SK-N-SH treated with all-trans-retinoic acid at 6 μM for 48 hours (cell line): ENCODE results near the gene PCBP3.

Experiments used
- ATAC-seq: fragments of 200-7000 bp; cut with Tn5 transposase; 3 replicates; pipeline ENCODE4 v1.9.1; 2020; ENCODE audit warnings: mild to moderate bottlenecking, moderate library complexity
- ARNTL ChIP-seq: fragments of 450-650 bp; formaldehyde crosslinking; IDR thresholded peaks from 2 replicates; pipeline ENCODE4 v1.5.0; 2020; ENCODE audit warnings: low read depth, mild to moderate bottlenecking, moderate library complexity, borderline replicate concordance
- BACH2 ChIP-seq: fragments of 250-450 bp; sonication (Bioruptor Pico); IDR thresholded peaks from 2 replicates; pipeline ENCODE4 v1.9.0; 2021; ENCODE audit warnings: mild to moderate bottlenecking, borderline replicate concordance
- CSDC2 ChIP-seq: fragments of 250-450 bp; sonication (Bioruptor Pico); IDR thresholded peaks from 2 replicates; pipeline ENCODE4 v1.5.0; 2020; ENCODE audit warnings: mild to moderate bottlenecking, moderate library complexity
- ESRRG ChIP-seq: fragments of 250-450 bp; sonication (Bioruptor Pico); IDR thresholded peaks from 2 replicates; pipeline ENCODE4 v1.6.1; 2021; ENCODE audit warnings: mild to moderate bottlenecking
- GLIS3 ChIP-seq: fragments of 250-450 bp; sonication (Bioruptor Pico); IDR thresholded peaks from 2 replicates; pipeline ENCODE4 v1.5.0; 2020; ENCODE audit warnings: mild to moderate bottlenecking, moderate library complexity
- ISL1 ChIP-seq: fragments of 250-450 bp; sonication (Bioruptor Pico); IDR thresholded peaks from 2 replicates; pipeline ENCODE4 v2.1.2; 2022; ENCODE audit warnings: mild to moderate bottlenecking, moderate library complexity
- OSR1 ChIP-seq: fragments of 250-450 bp; sonication (Bioruptor Pico); IDR thresholded peaks from 2 replicates; pipeline ENCODE4 v1.8.0; 2022; ENCODE audit warnings: moderate library complexity, mild to moderate bottlenecking, inconsistent platforms
- PPARA ChIP-seq: fragments of 250-450 bp; sonication (Bioruptor Pico); IDR thresholded peaks from 2 replicates; pipeline ENCODE4 v1.5.0; 2020; ENCODE audit warnings: mild to moderate bottlenecking, borderline replicate concordance
- RARB ChIP-seq: fragments of 250-450 bp; sonication (Bioruptor Pico); IDR thresholded peaks from 2 replicates; pipeline ENCODE4 v1.8.0; 2021; ENCODE audit warnings: mild to moderate bottlenecking, moderate library complexity
- SNAI2 ChIP-seq: fragments of 250-450 bp; sonication (Bioruptor Pico); IDR thresholded peaks from 2 replicates; pipeline ENCODE4 v1.5.0; 2020; ENCODE audit warnings: mild to moderate bottlenecking, moderate library complexity
- TCF4 ChIP-seq: fragments of 250-450 bp; sonication (Bioruptor Pico); IDR thresholded peaks from 2 replicates; pipeline ENCODE4 v1.8.0; 2021; ENCODE audit warnings: mild to moderate bottlenecking, moderate library complexity, borderline replicate concordance
- TOX ChIP-seq: fragments of 250-450 bp; sonication (Bioruptor Pico); IDR thresholded peaks from 2 replicates; pipeline ENCODE4 v1.8.0; 2021; ENCODE audit warnings: mild to moderate bottlenecking, moderate library complexity, borderline replicate concordance
- ZC3H10 ChIP-seq: fragments of 250-450 bp; sonication (Bioruptor Pico); IDR thresholded peaks from 2 replicates; pipeline ENCODE4 v1.5.1; 2021; ENCODE audit warnings: mild to moderate bottlenecking, moderate library complexity
- ZFP3 ChIP-seq: fragments of 250-450 bp; sonication (Bioruptor Pico); IDR thresholded peaks from 2 replicates; pipeline ENCODE4 v1.5.0; 2020; ENCODE audit warnings: mild to moderate bottlenecking, moderate library complexity
- ZFP30 ChIP-seq: fragments of 450-650 bp; formaldehyde crosslinking; IDR thresholded peaks from 2 replicates; pipeline ENCODE4 v1.5.0; 2022; ENCODE audit warnings: mild to moderate bottlenecking, moderate library complexity
- ZNF565 ChIP-seq: fragments of 450-650 bp; formaldehyde crosslinking; conservative IDR thresholded peaks from 2 replicates; pipeline ENCODE4 v1.5.0; 2020; ENCODE audit warnings: low read depth, mild to moderate bottlenecking, moderate library complexity
- ZNF70 ChIP-seq: fragments of 450-650 bp; formaldehyde crosslinking; IDR thresholded peaks from 2 replicates; pipeline ENCODE4 v1.5.0; 2020; ENCODE audit warnings: mild to moderate bottlenecking, moderate library complexity
- ZNF8 ChIP-seq: fragments of 450-650 bp; formaldehyde crosslinking; IDR thresholded peaks from 2 replicates; pipeline ENCODE4 v1.5.0; 2020; ENCODE audit warnings: mild to moderate bottlenecking, moderate library complexity
- TF ChIP-seq, protein P1 (sequence below): fragments of 250-450 bp; sonication (Bioruptor Pico); IDR thresholded peaks from 2 replicates; pipeline ENCODE4 v1.5.0; 2020; ENCODE audit warnings: mild to moderate bottlenecking, moderate library complexity
- TF ChIP-seq, protein P2 (sequence below): fragments of 250-450 bp; sonication (Bioruptor Pico); IDR thresholded peaks from 2 replicates; pipeline ENCODE4 v1.5.1; 2020; ENCODE audit warnings: low read depth, mild to moderate bottlenecking, moderate library complexity
- TF ChIP-seq, protein P3 (sequence below): fragments of 250-450 bp; sonication (Bioruptor Pico); IDR thresholded peaks from 2 replicates; pipeline ENCODE4 v1.5.1; 2021; ENCODE audit warnings: mild to moderate bottlenecking, moderate library complexity

Gene PCBP3

DNA sequence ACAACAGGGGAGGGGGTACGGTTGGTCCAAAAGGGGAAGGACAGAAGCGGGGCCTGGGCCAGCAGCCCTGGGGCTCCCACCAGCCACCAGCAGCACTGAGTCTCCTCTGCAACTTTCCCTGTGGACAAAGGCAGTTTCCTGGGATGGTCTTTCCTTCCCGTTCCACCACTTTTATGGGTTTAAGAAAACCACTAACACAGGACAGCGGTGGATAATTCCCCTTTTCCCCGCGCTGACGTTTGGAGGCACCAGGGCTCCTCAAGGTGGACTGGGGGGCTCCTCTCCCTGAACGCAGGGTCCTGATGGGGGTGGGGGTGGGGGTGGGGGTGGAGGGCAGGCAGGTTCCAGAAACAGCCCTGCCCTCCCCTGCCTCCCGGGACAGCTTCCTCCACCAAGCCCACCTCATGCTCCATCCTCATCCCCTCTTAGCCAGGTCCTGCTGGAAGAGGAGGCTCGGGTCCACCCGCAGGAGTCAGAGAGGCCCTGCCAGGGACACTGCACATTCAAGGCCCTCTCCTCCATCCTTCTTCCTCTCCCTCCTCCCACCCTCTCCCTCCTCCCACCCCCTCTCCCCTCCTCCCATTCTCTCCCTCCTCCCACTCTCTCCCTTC lies 333.3 kb downstream of the PCBP3 start:
- TF ChIP-seq GLIS3 (CRISPR knock-in tag) = no peak
- no peak for TF ChIP-seq RARB (CRISPR knock-in tag)
- TF ChIP-seq ZFP3 = no peak
- TF ChIP-seq ESRRG (CRISPR knock-in tag) = no peak
- TF ChIP-seq PPARA (CRISPR knock-in tag) = no peak
- ATAC-seq = no peak

DNA sequence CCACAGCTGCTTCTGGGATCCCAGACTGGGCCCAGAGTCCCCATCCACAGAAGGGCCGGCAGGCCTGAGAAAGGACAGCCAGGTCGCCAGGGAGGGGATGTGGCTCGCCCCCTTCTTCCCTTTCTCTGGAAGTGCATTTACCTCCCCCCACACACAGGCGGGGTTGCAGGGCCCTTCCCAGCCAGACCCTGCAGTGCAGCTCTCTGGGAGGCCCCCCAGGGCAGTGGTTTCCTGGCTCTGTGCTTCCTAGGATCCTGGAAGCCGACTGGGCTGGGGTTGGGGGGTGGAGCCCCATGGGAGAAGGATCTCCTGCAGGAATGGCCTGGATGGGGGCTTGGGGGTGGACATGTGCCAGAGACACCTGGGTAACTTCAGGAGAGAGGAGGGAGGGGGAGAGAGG lies 333.9 kb downstream of the PCBP3 start:
- ATAC-seq = no peak
- no peak for TF ChIP-seq ISL1 (CRISPR knock-in tag)
- TF ChIP-seq ESRRG (CRISPR knock-in tag) = no peak
- TF ChIP-seq, protein P1, sequence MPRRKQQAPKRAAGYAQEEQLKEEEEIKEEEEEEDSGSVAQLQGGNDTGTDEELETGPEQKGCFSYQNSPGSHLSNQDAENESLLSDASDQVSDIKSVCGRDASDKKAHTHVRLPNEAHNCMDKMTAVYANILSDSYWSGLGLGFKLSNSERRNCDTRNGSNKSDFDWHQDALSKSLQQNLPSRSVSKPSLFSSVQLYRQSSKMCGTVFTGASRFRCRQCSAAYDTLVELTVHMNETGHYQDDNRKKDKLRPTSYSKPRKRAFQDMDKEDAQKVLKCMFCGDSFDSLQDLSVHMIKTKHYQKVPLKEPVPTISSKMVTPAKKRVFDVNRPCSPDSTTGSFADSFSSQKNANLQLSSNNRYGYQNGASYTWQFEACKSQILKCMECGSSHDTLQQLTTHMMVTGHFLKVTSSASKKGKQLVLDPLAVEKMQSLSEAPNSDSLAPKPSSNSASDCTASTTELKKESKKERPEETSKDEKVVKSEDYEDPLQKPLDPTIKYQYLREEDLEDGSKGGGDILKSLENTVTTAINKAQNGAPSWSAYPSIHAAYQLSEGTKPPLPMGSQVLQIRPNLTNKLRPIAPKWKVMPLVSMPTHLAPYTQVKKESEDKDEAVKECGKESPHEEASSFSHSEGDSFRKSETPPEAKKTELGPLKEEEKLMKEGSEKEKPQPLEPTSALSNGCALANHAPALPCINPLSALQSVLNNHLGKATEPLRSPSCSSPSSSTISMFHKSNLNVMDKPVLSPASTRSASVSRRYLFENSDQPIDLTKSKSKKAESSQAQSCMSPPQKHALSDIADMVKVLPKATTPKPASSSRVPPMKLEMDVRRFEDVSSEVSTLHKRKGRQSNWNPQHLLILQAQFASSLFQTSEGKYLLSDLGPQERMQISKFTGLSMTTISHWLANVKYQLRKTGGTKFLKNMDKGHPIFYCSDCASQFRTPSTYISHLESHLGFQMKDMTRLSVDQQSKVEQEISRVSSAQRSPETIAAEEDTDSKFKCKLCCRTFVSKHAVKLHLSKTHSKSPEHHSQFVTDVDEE = no peak
- no peak for TF ChIP-seq RARB (CRISPR knock-in tag)
- no peak for TF ChIP-seq CSDC2
- TF ChIP-seq ZC3H10 (CRISPR knock-in tag) = no peak
- TF ChIP-seq, all 23 proteins: peak for 0

DNA sequence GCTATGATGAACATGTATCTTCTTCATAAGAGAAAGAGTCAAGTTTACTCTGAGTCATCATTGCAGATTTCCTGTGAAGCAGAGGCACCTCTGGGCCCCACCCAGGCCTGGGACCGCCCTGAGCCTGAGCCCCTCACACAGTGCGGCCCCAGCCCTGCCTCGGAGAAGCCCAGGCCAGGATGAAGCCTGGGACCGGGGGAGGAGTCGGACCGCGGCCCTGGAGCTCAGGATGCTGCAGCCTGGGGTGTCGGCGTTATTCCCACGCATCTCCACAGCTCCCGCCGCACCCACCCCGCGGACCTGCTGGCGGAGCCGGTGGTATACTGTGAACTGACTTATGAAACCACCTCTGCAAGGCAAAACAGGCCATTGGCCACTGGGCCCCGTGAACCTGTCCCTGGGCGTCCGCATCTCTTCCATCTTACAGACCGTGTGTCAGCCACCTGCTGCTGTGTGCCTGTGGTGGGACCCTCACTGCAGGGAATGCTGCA lies 335.7 kb downstream of the PCBP3 start:
- ATAC-seq = no peak
- TF ChIP-seq BACH2 = no peak

DNA sequence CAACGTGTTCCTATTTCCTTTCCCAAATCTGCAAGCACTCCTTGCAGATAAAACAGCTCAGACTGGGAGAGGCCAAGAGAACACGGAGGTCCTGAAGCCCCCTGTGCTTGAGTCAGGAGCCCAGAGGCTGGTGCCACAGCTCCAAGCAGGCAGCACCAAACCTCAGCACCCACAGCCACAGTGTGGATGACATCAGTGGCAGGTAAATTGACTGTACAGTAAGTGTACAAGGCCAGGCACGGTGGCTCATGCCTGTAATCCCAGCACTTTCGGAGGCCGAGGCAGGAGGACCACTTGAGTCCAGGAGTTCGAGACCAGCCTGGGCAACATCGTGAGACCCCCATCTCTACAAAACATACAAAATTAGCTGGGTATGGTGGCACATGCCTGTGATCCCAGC lies 336.1 kb downstream of the PCBP3 start:
- ATAC-seq = no peak
- TF ChIP-seq, protein P2, sequence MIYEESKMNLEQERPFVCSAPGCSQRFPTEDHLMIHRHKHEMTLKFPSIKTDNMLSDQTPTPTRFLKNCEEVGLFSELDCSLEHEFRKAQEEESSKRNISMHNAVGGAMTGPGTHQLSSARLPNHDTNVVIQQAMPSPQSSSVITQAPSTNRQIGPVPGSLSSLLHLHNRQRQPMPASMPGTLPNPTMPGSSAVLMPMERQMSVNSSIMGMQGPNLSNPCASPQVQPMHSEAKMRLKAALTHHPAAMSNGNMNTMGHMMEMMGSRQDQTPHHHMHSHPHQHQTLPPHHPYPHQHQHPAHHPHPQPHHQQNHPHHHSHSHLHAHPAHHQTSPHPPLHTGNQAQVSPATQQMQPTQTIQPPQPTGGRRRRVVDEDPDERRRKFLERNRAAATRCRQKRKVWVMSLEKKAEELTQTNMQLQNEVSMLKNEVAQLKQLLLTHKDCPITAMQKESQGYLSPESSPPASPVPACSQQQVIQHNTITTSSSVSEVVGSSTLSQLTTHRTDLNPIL (CRISPR knock-in tag) = no peak
- TF ChIP-seq OSR1 (CRISPR knock-in tag) (no peak), ESRRG (CRISPR knock-in tag) (no peak), ARNTL (no peak), ISL1 (CRISPR knock-in tag) (no peak), RARB (CRISPR knock-in tag) (no peak), TCF4 (CRISPR knock-in tag) (no peak), GLIS3 (CRISPR knock-in tag) (no peak), BACH2 (no peak), SNAI2 (no peak), ZFP30 (CRISPR knock-in tag) (no peak), ZNF70 (CRISPR knock-in tag) (no peak), ZNF565 (CRISPR knock-in tag) (no peak), TOX (CRISPR knock-in tag) (no peak), ZNF8 (CRISPR knock-in tag) (no peak), CSDC2 (no peak)
- TF ChIP-seq, protein P1 = no peak
- TF ChIP-seq, protein P3, sequence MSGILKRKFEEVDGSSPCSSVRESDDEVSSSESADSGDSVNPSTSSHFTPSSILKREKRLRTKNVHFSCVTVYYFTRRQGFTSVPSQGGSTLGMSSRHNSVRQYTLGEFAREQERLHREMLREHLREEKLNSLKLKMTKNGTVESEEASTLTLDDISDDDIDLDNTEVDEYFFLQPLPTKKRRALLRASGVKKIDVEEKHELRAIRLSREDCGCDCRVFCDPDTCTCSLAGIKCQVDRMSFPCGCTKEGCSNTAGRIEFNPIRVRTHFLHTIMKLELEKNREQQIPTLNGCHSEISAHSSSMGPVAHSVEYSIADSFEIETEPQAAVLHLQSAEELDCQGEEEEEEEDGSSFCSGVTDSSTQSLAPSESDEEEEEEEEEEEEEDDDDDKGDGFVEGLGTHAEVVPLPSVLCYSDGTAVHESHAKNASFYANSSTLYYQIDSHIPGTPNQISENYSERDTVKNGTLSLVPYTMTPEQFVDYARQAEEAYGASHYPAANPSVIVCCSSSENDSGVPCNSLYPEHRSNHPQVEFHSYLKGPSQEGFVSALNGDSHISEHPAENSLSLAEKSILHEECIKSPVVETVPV (CRISPR knock-in tag) = no peak
